ENCODE results near the gene ZNF708. TPM values are rescaled to one million over a fixed set of nuclear protein-coding genes. Genes with fewer than 3 reads are reported as not detected.

The ZNF708 gene
- total and polyA plus RNA-seq, 2 of the 8 experiments (the other 6 are each of a cell fraction or from before 2014, with no cell fraction given): 4.1 to 40.0 TPM

DNA sequence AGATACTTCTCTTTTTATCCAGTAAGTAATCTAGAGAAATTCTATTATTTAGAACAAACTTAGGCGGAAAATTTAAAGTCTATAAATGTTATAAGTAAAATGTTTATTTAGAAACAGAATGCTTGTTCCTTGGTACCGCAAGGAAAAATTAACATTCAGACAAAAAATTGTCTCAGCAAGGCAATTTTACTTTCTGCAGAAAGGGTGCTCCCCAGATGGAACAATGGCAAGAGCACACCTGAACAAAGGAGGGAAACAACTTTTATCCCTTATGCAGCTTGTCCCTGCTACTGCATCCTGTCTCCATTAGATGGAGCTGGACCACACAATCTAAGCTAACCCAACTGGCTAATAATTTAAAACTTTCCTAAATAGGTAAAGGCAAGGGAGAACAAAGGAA, 6.5 kb upstream of the ZNF708 start (continued):
- TF ChIP-seq, protein P1, sequence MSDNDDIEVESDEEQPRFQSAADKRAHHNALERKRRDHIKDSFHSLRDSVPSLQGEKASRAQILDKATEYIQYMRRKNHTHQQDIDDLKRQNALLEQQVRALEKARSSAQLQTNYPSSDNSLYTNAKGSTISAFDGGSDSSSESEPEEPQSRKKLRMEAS (IDR thresholded peaks at IDR 0.05): no peak
